Cardiac fibroblast (primary cell): ENCODE measurements around the gene EPHB2.

Experiments
- DNase-seq, 2 donors: peaks; one replicate each; pipeline versions ENCODE4 v3.0.0 to v3.0.0-alpha.2; 2010; ENCODE audit warnings: low read depth in 2 of 2
- H3K4me3 ChIP-seq, 2 donors: replicated peaks in 1 of 2; 1 replicate in 1 of 2; 2 replicates in 1 of 2; pipeline ENCODE4 v1.5.1; 2011; ENCODE audit warnings: low read depth in 2 of 2, low read length in 2 of 2, mild to moderate bottlenecking in 2 of 2, moderate library complexity in 1 of 2
- CTCF ChIP-seq: IDR thresholded peaks from one replicate; pipeline ENCODE4 v1.5.1; 2011; ENCODE audit warnings: low read depth, mild to moderate bottlenecking, low read length, inconsistent platforms

Gene EPHB2

GRCh38 chr1:22781483-22781882 is 70.8 kb downstream of the EPHB2 start:
- H3K4me3 ChIP-seq: no peak overlapping the region
- DNase-seq: no peak
- TF ChIP-seq CTCF: no peak

GRCh38 chr1:22782406-22782805 is 71.8 kb downstream of the EPHB2 start:
- no peak overlapping the region for H3K4me3 ChIP-seq
- no peak for TF ChIP-seq CTCF

GRCh38 chr1:22784317-22784716 is 73.7 kb downstream of the EPHB2 start:
- no peak for TF ChIP-seq CTCF
- DNase-seq: no peak
- no peak overlapping the region for H3K4me3 ChIP-seq

More at GRCh38 chr1:22782406-22782805, 71.8 kb downstream of the EPHB2 start:
- DNase-seq: no peak

- no peak for TF ChIP-seq CTCF
- DNase-seq: no peak
- no peak overlapping the region for H3K4me3 ChIP-seq
Observed at GRCh38 chr1:22784737-22785136, 74.1 kb downstream of the EPHB2 start.

GRCh38 chr1:22786101-22786500 is 75.5 kb downstream of the EPHB2 start:
- H3K4me3 ChIP-seq: no peak overlapping the region
- no peak for TF ChIP-seq CTCF
- DNase-seq: no peak

GRCh38 chr1:22786719-22787489 is 76.3 kb downstream of the EPHB2 start:
- H3K4me3 ChIP-seq: no peak overlapping the region
- no peak for DNase-seq
- TF ChIP-seq CTCF: no peak

- DNase-seq: no peak
- no peak for TF ChIP-seq CTCF
Observed at GRCh38 chr1:22787636-22788035, 77.0 kb downstream of the EPHB2 start.

More at GRCh38 chr1:22787636-22788035, 77.0 kb downstream of the EPHB2 start:
- no peak overlapping the region for H3K4me3 ChIP-seq
